22Rv1 (cell line): ENCODE results near the gene TTYH2.

ENCODE experiments used
- ZFX ChIP-seq: fragments of 450-650 bp; IDR thresholded peaks from 2 replicates; pipeline ENCODE4 v1.6.1; 2017; ENCODE audit warnings: antibody characterized with exemption, borderline replicate concordance
- TF ChIP-seq, protein P1 (sequence below): fragments of 450-650 bp; IDR thresholded peaks from 2 replicates; pipeline ENCODE4 v1.5.1; 2017; ENCODE audit warnings: mild to moderate bottlenecking

DNA sequence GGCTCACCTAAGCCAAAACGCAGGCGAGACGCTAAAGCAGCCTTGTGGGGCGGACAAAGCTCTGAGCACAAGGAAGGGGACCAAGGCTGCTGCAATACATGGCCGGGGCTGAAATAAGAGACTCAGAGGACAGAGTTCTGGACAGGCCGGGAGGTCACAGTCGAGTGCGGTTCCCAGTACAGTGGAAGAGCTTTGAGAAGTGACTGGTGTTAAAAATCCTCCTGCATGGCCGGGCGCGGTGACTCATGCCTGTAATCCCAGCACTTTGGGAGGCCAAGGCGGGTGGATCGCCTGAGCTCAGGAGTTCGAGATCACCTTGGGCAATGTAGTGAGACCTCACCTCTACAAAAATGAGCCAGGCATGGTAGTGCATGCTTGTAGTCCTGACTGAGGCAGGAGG lies 10.5 kb downstream of the TTYH2 start:
- TF ChIP-seq, protein P1, sequence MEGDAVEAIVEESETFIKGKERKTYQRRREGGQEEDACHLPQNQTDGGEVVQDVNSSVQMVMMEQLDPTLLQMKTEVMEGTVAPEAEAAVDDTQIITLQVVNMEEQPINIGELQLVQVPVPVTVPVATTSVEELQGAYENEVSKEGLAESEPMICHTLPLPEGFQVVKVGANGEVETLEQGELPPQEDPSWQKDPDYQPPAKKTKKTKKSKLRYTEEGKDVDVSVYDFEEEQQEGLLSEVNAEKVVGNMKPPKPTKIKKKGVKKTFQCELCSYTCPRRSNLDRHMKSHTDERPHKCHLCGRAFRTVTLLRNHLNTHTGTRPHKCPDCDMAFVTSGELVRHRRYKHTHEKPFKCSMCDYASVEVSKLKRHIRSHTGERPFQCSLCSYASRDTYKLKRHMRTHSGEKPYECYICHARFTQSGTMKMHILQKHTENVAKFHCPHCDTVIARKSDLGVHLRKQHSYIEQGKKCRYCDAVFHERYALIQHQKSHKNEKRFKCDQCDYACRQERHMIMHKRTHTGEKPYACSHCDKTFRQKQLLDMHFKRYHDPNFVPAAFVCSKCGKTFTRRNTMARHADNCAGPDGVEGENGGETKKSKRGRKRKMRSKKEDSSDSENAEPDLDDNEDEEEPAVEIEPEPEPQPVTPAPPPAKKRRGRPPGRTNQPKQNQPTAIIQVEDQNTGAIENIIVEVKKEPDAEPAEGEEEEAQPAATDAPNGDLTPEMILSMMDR, result no peak
- TF ChIP-seq ZFX, result no peak
